Measurements from ENCODE around the gene MIOX. TPM values are rescaled to one million over a fixed set of nuclear protein-coding genes. Genes with fewer than 3 reads are reported as not detected.

The MIOX gene
- total RNA-seq, 2 donors from 2014 or later: not detected

GRCh38 chr22:50473088-50473487 lies 13.6 kb upstream of the MIOX start:
- DNase-seq: peak; percentile 46
- no peak overlapping the region for H3K27ac ChIP-seq
- no peaks in the 10 kb centered on the region for H3K36me3 ChIP-seq
- intact Hi-C loops (cut with DNase I): no loop called here
- no peak for TF ChIP-seq CTCF (IDR thresholded peaks at IDR 0.05)
- H3K27me3 ChIP-seq: no peaks in the 10 kb centered on the region
- H3K4me1 ChIP-seq: peaks cover 49% of the 10 kb centered on the region
- peak overlapping the region in 1 of 2 donors; percentile 82 for H3K9ac ChIP-seq (ENCODE audit: low read depth in 2 of 2, low read length in 2 of 2)
- no peaks in the 10 kb centered on the region for H3K9me3 ChIP-seq
- H3K4me3 ChIP-seq: peak overlapping the region; percentile 93

- Histone ChIP-seq H3K4me1 (peaks cover 48% of the 10 kb centered on the region), H3K9me3 (no peaks in the 10 kb centered on the region)
Observed at GRCh38 chr22:50473855-50474671, 12.6 kb upstream of the MIOX start.

GRCh38 chr22:50474710-50475651 lies 11.7 kb upstream of the MIOX start, which contains the start of gene SBF1:
TSS of gene SBF1 (minus strand) at chr22:50475035. CDS start at chr22:50474840, 195 bp downstream.
- intact Hi-C loops (cut with DNase I): no loop called here
- Histone ChIP-seq H3K27ac (peak within 1 kb of the TSS; percentile 65), H3K4me1 (peaks cover 42% of the 10 kb centered on the region), H3K36me3 (no peaks in the 10 kb centered on the region), H3K9ac (ENCODE audit: low read depth in 2 of 2, low read length in 2 of 2) (peak within 1 kb of the TSS; percentile 82 to 89), H3K4me3 (peak within 1 kb of the TSS; percentile 93), H3K9me3 (no peaks in the 10 kb centered on the region), H3K27me3 (peaks cover 1% of the 10 kb centered on the region)
- TF ChIP-seq CTCF (IDR thresholded peaks at IDR 0.05): no peak
- peak; percentile 91 for DNase-seq

More at GRCh38 chr22:50473855-50474671, 12.6 kb upstream of the MIOX start:
- H3K4me3 ChIP-seq: peak overlapping the region; percentile 93
- TF ChIP-seq CTCF (IDR thresholded peaks at IDR 0.05): no peak
- peak; percentile 47 for DNase-seq
- H3K27me3 ChIP-seq: no peaks in the 10 kb centered on the region
- peak overlapping the region; percentile 65 for H3K27ac ChIP-seq
- intact Hi-C loops (cut with DNase I): no loop called here
- H3K36me3 ChIP-seq: no peaks in the 10 kb centered on the region
- peak overlapping the region; percentile 81 to 82 for H3K9ac ChIP-seq (ENCODE audit: low read depth in 2 of 2, low read length in 2 of 2)

GRCh38 chr22:50475652-50476002 lies 11.0 kb upstream of the MIOX start:
- Histone ChIP-seq H3K4me1 (peaks cover 36% of the 10 kb centered on the region), H3K9me3 (no peaks in the 10 kb centered on the region), H3K27ac (no peak overlapping the region), H3K4me3 (peak overlapping the region; percentile 93), H3K36me3 (no peaks in the 10 kb centered on the region), H3K27me3 (peaks cover 7% of the 10 kb centered on the region), H3K9ac (ENCODE audit: low read depth in 2 of 2, low read length in 2 of 2) (peak overlapping the region; percentile 73 to 89)
- no peak for DNase-seq
- no peak for TF ChIP-seq CTCF (IDR thresholded peaks at IDR 0.05)
- intact Hi-C loops (cut with DNase I): no loop called here

- no peak for DNase-seq
- intact Hi-C loops (cut with DNase I): no loop called here
- no peak for TF ChIP-seq CTCF (IDR thresholded peaks at IDR 0.05)
- no peak overlapping the region for H3K27ac ChIP-seq
- H3K9ac ChIP-seq (ENCODE audit: low read depth in 2 of 2, low read length in 2 of 2): no peak overlapping the region
- H3K4me3 ChIP-seq: no peak overlapping the region
- peaks cover 19% of the 10 kb centered on the region for H3K27me3 ChIP-seq
- H3K9me3 ChIP-seq: no peaks in the 10 kb centered on the region
- peaks cover 30% of the 10 kb centered on the region for H3K4me1 ChIP-seq
- H3K36me3 ChIP-seq: no peaks in the 10 kb centered on the region
Observed at GRCh38 chr22:50476868-50477267, 9.8 kb upstream of the MIOX start.

Data from colonic mucosa (tissue), 4 donors.